ENCODE data around the gene SPNS2. TPM values are rescaled to one million over a fixed set of nuclear protein-coding genes. Genes with fewer than 3 reads are reported as not detected.

The SPNS2 gene
- polyA plus RNA-seq (ENCODE audit: insufficient read length in 4 of 4) = 10 to 100 TPM; 31.2 to 52.7 (median 44.5) TPM

GRCh38 chr17:4498461-4499397, at the start of gene SPNS2:
Gene SPNS2 (plus strand): TSS chr17:4498881. CDS start chr17:4499048, 167 bp downstream.
- no peak for DNase-seq (ENCODE audit: low read depth in 4 of 4, low spot score in 3 of 4)

DNA sequence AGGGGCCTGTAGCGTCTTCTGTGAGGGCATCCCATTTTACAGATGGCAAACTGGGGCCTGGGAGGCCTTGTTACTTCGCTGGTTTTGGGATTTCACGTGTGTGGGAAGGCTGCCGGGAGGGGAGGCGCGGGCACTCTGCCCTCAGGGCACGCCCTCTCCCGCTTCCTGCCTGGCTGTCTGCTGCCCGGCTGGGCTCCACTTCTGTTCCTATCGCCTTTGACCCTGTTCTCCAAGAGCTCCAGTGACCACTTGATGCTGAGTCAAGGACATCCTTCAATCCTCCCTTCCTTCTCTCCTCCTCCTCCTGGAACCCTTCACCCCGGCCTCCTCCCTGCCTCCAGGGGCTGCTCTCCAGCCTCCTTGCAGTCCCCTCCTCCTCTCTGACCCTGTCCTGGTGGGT, 48.9 kb upstream of the SPNS2 start:
- DNase-seq (ENCODE audit: low read depth in 4 of 4, low spot score in 3 of 4) = no peak

DNA sequence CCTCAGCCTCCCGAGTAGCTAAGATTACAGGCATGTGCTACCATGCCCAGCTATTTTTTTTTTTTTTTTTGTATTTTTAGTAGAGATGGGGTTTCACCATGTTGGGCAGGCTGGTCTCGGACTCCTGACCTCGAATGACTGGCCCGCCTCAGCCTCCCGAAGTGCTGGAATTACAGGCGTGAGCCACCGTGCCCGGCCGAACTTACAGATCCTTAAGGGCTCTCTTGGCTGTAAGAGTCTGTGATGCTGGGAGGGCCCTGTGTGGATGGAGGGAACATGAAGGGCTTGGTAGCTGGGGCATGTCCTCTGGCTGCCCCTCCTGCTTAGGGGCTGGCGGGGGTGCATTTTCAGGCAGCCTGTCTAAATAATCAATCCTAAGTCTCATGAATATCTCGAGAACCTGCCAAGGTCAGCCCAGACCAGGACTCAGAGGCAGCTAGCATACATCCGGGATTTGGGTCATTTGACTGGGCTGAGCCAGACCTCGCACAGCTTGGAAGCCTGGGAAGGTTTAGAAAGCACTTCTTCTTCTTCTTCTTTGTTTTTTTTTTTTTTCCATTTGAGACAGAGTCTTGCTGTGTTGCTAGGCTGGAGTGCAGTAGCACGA, 47.9 kb upstream of the SPNS2 start:
- no peak for DNase-seq (ENCODE audit: low read depth in 4 of 4, low spot score in 3 of 4)

GRCh38 chr17:4453812-4454591, 44.7 kb upstream of the SPNS2 start:
- no peak for DNase-seq (ENCODE audit: low read depth in 4 of 4, low spot score in 3 of 4)

- no peak for DNase-seq (ENCODE audit: low read depth in 4 of 4, low spot score in 3 of 4)
These were observed 38.0 kb upstream of the SPNS2 start for GRCh38 chr17:4460661-4461060.

GRCh38 chr17:4463818-4464476, 34.7 kb upstream of the SPNS2 start:
- DNase-seq (ENCODE audit: low read depth in 4 of 4, low spot score in 3 of 4) = no peak

GRCh38 chr17:4465786-4466185, 32.9 kb upstream of the SPNS2 start:
- no peak for DNase-seq (ENCODE audit: low read depth in 4 of 4, low spot score in 3 of 4)

- DNase-seq (ENCODE audit: low read depth in 4 of 4, low spot score in 3 of 4) = no peak
These were observed 31.4 kb upstream of the SPNS2 start for GRCh38 chr17:4467287-4467686.

- DNase-seq (ENCODE audit: low read depth in 4 of 4, low spot score in 3 of 4) = no peak
These were observed 29.1 kb upstream of the SPNS2 start for GRCh38 chr17:4469552-4469951.

DNA sequence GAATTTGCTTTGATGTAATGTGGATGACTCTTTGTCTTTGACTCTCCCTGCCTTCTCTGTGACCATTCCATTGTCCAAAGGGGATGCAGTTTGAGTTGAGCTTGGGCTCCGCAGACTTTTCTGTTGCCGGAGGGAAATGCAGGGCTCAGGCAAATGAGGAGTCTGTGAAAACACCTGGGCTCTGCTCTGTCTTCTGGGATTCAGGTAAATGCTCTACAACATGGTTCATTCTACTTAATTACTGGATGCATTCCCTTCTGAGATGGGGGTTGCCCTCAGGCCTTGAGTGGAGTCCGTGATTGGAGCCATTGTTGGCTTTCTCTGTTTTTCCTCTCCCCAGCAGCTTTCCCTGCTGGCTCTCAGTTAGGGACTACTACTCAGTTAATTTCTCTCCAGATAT, 26.4 kb upstream of the SPNS2 start:
- DNase-seq (ENCODE audit: low read depth in 4 of 4, low spot score in 3 of 4) = no peak

- no peak for DNase-seq (ENCODE audit: low read depth in 4 of 4, low spot score in 3 of 4)
These were observed 24.6 kb upstream of the SPNS2 start for GRCh38 chr17:4474093-4474492.

- DNase-seq (ENCODE audit: low read depth in 4 of 4, low spot score in 3 of 4) = no peak
These were observed 23.7 kb upstream of the SPNS2 start for GRCh38 chr17:4475001-4475400.

- DNase-seq (ENCODE audit: low read depth in 4 of 4, low spot score in 3 of 4) = no peak
These were observed 23.2 kb upstream of the SPNS2 start for GRCh38 chr17:4475463-4475862.

GRCh38 chr17:4476017-4476416, 22.7 kb upstream of the SPNS2 start:
- no peak for DNase-seq (ENCODE audit: low read depth in 4 of 4, low spot score in 3 of 4)

DNA sequence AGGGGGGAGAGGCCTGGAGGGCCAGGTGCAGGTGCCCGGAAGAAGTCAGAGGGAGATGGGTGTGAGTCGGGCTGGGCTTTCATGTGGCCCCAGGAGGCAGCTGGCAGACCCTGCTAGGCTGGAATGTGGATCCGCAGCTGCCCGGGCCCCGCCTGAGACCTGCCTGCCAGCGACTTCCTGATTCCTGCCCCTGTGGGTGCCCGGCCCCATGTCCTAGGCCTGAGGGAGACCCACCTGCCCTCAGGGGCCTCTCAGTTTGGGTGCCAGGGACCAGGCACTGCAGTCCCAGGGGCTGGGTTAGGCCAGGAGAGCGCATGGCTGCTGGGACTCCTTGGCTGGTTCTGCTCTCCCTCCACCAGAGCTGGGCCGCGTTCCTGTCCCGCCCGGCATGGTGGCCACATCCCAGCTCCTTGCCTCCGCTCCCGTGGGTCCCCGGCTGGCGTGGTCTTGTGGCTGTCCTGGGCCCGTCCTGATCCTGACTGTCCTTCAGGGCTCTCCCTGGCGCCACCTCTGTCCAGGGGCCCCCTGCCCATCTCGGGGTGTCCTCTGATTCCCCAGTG, 22.1 kb upstream of the SPNS2 start:
- no peak for DNase-seq (ENCODE audit: low read depth in 4 of 4, low spot score in 3 of 4)

- no peak for DNase-seq (ENCODE audit: low read depth in 4 of 4, low spot score in 3 of 4)
These were observed 21.4 kb upstream of the SPNS2 start for GRCh38 chr17:4477255-4477791.

DNA sequence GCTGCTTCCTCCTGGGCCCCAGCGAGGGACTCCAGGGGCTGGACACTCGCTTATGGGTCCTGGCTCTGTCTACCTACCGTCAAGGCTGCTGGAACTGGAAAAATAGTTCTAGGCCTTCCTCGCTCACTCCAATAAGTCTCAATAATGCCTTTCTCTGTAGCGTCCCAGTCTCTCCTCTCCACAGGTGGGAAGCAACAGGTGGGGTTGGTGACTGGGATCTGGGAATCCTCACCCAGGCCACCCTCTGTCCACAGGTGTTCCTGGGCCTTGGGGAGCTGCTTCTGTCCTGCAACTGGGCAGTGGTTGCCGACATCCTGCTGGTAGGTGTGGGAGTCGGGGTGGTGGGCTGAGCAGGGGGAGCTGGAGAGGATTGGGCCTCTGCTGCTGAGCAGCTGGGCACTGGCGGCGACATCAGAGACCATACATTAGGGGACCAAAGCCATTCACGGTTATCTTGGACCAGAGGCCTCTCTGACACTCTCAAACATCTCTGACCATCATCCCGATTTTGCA, 20.3 kb upstream of the SPNS2 start:
- DNase-seq (ENCODE audit: low read depth in 4 of 4, low spot score in 3 of 4) = no peak

- DNase-seq (ENCODE audit: low read depth in 4 of 4, low spot score in 3 of 4) = no peak
These were observed 19.2 kb upstream of the SPNS2 start for GRCh38 chr17:4479340-4479981.

DNA sequence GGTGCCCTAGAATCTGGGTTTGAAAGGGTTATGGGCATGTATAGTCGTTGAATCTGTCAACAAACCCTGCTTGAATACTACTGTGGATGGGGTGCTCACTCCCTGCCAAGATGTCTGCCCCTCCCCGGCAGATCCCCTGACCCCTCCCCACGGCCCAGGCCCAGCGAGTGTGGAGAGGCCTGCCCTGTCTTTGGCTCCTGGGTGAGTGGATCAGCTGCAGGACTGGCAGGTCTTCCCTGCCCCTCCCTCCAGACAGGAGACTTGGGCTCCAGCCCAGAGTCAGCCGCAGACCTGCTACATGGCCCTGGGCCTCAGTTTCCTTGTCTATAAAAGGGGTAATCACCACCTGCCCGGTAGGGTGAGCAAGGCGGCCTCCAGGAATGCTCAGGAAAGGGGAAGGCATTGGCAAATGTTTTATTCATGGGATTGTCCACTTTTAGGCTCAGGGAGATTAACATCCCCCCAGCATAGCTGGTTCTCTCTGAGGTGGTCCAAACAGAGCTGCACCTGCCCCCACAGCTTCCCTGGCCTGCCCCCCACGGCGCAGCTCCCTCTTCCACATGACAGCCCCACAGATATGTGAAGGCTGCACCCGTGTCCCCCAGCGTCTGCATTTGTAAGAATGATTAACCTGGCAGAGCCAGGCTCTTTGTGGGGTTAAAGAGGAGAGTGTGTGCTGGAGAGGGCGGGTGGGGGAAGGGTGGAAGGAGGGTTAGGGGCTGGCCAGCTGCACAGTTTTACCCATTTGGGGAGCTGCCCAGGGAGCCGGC, 18.5 kb upstream of the SPNS2 start:
- peak in 2 of 4 donors; percentile 70 to 73 for DNase-seq (ENCODE audit: low read depth in 4 of 4, low spot score in 3 of 4)
